Posterior vena cava (tissue), 2 donors: ENCODE measurements around the gene CAPZB. TPM values are rescaled to one million over a fixed set of nuclear protein-coding genes. Genes with fewer than 3 reads are reported as not detected.

Source experiments
- DNase-seq: peaks from one replicate; pipeline ENCODE4 v3.0.0-alpha.2; 2020; ENCODE audit warnings: low spot score
- intact Hi-C, 2 donors: fragments of 100-400 bp; cut with DNase I; formaldehyde crosslinking; loops; one replicate each; pipeline versions ENCODE4 v1.14.1 to v1.14.2; 2022 to 2023
- total RNA-seq, 2 donors: library from RNA; stranded (reverse); fragmentation: NEBNext Ultra II Directional; extraction: Animal tissue kit (Norgen Biotek cat#: 25700); gene quantifications; one replicate each; pipeline ENCODE4 v1.2.1, GENCODE V29; 2021
- donor health status: DM: yes; HTN: yes; CAD: no.
- donor health status: DM: yes; HTN: yes; CAD: no.

CAPZB gene
- total RNA-seq, 2 donors from 2014 or later, result 255 to 277 TPM

DNA sequence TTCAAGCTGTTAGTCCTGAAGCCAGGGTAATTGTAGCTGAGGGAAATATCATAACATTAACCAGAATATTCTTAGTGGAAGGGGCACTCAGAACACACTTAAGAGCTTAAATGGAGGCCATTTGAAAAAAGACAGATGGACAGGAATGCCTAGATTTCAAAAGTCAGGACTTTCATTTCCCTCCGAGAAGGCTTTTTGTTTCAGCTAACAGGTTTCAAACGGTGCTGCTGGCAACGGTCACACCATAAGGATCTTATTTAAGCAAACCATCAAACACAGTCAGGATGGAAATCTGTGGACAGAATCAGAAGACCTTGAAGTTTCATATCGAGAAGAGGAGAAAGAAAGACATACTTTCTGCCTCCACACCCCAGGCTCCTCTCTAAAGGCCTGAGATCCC lies 103.1 kb downstream of the CAPZB start:
- intact Hi-C loops, result no loop called here
- no peak for DNase-seq

- DNase-seq, result no peak
- intact Hi-C loops, result no loop called here
These were observed 104.1 kb downstream of the CAPZB start for GRCh38 chr1:19381261-19381660.

GRCh38 chr1:19377812-19378718 lies 107.3 kb downstream of the CAPZB start:
- no peak for DNase-seq
- intact Hi-C loops, result no loop called here

DNA sequence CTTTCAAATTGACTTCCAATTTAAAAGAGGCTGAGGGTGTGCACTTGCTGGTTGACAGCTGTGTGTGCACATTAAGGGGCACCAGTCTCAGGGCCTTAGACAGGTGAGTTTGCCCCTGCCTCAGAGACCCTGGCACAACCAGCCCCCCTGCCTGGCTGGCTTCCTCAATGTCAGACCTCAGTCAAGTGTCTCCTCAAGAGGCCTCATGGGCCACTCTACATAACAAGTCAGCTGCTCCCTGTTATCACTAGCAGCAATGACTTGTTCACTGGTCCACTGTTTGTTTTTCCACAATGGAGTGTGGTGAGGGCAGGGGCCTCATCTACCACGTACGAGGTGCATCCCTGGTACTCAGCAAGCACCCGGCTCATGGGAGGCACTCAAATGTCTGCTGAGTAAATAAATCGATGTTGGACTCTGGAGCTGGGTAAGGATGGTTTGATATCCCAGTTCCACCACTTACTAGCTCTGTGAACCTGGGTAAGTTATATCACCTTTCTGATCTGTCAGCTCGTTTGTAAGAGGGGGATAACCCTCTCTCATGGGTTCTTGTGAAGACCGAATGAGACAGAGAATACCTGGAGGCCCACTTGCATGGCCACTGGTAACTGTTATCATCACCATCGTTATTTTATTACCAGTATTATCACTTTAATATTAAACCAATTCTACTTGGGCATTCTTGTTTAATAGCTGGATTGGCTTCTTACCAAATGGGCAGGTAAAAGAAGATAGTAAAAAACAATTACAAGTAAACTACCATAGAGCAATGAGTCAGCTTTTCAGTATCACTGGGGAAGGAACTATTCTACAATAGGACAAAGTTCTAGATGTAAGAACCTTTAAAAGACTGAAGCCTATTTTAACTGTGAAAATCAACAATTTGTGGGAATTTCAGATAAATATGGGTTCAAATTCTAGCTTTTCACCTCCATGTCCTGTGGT lies 108.6 kb downstream of the CAPZB start:
- no peak for DNase-seq
- intact Hi-C loops, result no loop called here

- intact Hi-C loops, result no loop called here
- DNase-seq, result no peak
These were observed 109.5 kb downstream of the CAPZB start for GRCh38 chr1:19375631-19376400.

GRCh38 chr1:19374926-19375325 lies 110.4 kb downstream of the CAPZB start:
- no peak for DNase-seq
- intact Hi-C loops, result no loop called here

- intact Hi-C loops, result no loop called here
- no peak for DNase-seq
These were observed 111.1 kb downstream of the CAPZB start for GRCh38 chr1:19374083-19374801.

DNA sequence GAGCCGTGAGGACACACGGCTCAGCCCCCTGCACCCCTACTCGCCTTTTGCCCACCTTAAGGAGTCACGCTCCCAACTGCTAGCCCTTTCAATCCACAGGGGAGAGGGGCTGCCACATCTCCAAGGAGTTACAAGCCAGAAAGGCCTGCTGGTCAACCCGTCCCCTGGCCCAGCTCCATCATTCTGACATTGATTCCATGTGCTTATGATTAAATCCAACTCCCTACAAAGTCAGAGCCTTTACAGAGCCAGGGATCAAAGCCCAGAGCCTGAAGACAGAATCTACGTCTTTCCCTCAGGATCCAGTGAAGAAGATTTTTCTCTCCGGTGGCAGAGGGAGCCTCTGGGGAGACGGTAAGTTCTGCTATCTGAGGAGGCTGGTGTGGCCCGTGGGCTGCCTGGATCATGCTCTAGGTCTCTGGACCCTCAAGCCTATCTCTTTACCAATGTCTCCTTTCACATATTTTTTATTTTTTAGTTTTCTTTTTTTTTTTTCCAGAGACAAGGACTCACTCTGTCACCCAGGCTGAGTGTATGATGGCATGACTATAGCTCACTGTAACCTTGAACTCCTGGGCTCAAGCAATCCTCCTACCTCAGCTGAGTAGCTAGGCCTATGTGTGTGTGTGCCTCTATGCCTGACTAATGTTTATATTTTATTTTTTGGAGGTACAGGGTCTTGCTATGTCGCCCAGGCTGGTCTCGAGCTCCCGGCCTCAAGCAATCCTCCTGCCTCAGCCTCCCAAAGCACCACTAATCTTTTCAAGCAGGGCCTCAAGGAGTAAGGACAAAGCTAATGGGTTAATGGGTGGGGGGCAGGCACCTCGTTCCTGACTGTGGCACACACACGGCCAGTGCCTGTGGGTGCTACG lies 111.9 kb downstream of the CAPZB start:
- intact Hi-C loops, result loop anchor here in 1 of 2 donors (1.0 kb wide), 1 partner anchor 213 kb away; no protein-coding TSS in a partner anchor
- DNase-seq, result no peak

- DNase-seq, result no peak
- intact Hi-C loops, result loop anchor here in 1 of 2 donors (1.0 kb wide), 1 partner anchor 214 kb away; no protein-coding TSS in a partner anchor
These were observed 112.7 kb downstream of the CAPZB start for GRCh38 chr1:19372602-19373001.

- DNase-seq, result no peak
- intact Hi-C loops, result no loop called here
These were observed 113.2 kb downstream of the CAPZB start for GRCh38 chr1:19372136-19372514.

DNA sequence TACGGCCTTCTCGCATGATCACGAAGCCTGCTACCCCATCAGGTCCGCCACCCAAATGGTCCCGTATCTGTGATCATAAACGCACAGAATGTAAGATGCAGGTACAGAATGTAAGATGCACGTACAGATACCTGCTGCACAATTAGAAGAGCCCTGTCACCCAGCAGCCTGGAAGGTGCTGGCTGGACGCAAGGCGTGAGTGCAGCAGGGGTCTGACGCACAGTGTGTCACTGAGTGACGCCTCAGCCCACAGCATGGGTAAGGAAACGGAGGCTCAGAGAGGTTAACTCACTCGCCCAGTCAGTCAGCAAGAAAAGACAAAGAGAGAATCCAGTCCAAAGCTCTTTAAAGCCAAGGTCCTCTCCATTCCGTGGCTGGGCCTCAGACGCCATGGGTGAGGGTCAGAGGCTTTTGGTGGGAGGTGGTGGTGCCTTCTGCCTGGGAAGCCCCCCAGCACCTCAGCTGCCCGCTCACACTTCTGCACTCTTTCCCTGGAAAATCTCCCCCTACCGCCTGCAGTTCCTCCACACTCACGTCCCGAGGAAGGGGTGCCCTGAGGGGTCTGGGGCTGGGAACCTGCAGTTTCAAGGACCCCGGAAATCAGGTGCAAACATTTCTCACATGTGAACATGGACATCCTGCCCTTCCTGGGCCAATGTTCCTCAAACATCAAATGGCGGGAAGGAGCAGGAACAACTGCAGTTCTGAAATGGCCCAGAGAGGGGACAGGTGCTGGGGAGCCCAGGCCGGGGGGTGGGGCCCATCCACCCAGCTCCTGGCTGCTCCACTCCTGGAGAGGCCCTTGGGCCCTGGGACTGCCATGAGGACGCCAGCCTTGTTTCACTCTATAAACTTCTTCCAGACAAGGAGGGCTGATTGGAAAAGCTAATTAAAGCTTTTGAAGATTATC lies 113.9 kb downstream of the CAPZB start:
- intact Hi-C loops, result no loop called here
- DNase-seq, result no peak

DNA sequence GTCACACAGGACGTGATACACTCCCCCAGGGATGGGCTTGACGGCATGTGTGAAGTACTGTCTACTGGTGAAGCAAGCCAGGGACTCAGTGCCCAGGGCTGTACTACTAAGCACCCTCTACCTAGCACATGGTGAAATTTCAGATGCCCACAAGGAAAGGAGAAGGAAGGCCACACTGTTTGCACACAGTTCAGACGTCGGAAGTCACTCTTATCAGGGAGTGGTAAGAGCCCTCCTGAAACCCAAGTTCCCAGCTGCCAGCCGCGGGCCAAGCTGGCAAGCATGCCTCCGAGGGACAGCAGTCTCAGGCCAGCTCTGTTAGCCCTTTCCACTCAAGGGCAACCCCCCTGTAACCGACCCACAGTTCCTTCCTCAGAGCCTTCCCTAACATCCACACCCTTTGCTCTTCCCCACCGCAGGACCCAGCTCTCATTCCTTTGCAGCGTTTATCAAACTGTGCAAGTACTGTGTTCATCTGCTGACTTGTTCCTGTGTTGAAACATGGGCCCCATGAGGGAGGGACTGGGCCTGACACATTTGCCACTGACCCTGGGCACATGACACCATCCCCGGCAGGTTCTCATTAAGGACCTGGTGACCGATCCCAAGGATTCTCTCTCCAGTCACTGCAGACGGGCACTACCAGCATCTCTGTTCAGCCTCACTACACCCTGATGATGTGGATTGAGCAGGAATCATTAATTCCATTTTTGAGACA lies 114.7 kb downstream of the CAPZB start:
- intact Hi-C loops, result no loop called here
- no peak for DNase-seq

DNA sequence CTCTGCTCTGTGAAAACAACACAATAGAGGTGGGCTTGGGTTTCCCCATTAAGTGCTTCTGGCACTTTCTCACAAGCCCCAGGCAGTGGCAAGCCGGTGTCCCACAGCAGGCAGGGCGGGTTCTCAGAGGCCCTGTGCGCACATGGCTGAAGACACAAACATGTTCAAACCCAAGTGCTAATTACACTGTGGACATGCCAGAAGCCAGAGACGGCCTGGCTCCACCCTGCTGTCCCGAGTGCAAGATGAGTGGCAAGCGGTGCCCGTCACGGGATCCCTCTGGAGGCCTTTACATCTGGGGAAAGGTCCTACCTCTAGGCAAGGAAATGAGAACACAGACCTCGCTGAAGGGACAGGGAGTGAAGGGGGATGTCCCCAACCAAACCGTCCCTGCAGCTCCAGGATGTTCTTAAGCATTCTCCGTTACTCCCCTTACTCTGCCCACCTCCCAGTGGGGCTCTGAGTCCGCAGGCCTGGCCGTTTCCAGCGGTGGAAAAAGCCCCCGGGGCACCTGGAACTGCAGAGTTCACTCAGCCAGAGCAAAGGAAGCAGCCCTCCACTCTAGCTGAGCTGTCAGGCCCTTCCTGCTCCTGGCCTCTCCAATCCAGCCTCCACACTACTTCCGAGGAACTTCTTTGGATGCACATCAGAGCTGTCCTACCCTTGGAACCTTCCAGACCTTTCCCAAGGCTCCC lies 115.8 kb downstream of the CAPZB start:
- DNase-seq, result no peak
- intact Hi-C loops, result no loop called here

DNA sequence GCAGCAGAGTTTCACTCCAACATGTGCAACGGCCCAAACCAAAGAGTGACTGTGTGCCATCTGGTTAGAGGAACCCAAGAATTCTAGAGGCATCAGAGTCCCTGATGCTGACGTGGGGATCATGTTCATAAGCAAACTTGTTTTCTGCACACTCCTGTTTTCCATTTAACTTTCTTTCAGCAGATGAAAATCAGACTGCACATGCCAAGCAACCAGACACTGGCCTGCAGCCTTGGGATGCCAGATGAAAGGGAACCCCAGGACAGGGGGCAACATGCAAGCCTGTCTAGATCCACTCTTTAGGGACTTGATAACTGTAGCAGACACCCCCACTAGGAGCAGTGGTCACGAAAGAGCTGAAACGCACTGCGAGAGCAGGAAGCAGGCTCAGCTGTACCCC lies 116.4 kb downstream of the CAPZB start:
- intact Hi-C loops, result no loop called here
- no peak for DNase-seq

GRCh38 chr1:19368050-19368449 lies 117.3 kb downstream of the CAPZB start:
- DNase-seq, result no peak
- intact Hi-C loops, result no loop called here
